GM21576 (cell line): ENCODE measurements around the gene ZNF79.

Experiments
- ATAC-seq: cut with Tn5 transposase; IDR thresholded peaks from one replicate; pipeline ENCODE4 v1.9.1; 2021; ENCODE audit warnings: mild to moderate bottlenecking, moderate library complexity; ENCODE audit not compliant: unreplicated experiment

ZNF79 gene

GRCh38 chr9:127423934-127424675 is at the start of gene ZNF79:
TSS of gene ZNF79 (plus strand) at chr9:127424382. CDS start at chr9:127424788, 406 bp downstream.
- peak; percentile 81 for ATAC-seq

- no peak for ATAC-seq
Observed at GRCh38 chr9:127380479-127380878, 43.7 kb upstream of the ZNF79 start.

DNA sequence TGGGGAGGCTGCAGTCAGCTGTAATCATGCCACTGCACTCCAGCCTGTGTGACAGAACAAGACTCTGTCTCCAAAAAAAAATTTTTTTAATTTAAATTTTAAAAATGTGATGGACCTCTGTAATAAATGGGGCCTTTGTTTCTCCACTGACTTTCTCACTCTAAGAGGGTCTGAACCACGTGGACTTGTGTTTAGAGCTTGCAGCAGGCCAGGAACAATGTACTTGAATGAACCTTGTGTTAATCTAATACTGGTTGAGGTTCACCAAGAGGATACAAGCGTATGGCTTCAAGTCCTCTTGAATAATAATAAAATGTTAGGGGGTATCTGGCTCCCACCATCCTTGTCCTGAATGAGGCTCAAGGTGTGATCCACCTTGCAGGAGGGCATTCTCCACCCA is 41.6 kb upstream of the ZNF79 start:
- ATAC-seq, result no peak

DNA sequence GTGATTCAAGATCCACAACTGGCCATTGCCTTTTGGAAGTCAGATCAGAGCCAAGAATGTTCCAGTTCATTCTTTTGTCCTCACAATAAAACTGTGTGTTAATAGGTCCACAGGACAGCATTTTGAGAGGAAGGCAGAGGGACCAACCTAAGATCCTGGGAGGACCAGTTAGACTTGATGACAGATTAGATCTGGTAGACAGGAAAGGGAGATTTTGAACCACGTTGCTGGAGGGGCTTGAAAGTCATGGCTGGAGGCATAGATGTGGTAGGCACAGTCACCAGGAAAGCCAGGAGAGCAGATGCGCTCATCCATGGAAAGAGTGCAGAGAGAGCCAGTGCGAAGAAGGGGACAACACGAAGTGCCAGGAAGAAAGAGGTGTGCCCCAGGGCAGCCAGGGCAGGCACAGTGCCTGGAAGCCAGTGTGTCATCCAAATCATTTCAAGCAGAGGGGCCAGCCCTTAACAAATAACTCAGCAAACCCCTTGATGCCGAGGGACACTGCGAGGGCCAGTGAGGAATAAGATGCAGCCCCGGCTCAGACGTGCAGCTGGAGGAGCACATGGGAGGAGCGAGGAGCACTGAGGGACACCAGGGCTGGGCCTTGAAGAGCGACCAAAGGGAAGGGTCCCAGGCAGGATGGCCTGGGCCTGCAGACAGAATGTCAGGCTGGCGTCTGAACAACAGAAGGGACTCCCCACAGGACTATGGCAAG is 40.0 kb upstream of the ZNF79 start:
- no peak for ATAC-seq

DNA sequence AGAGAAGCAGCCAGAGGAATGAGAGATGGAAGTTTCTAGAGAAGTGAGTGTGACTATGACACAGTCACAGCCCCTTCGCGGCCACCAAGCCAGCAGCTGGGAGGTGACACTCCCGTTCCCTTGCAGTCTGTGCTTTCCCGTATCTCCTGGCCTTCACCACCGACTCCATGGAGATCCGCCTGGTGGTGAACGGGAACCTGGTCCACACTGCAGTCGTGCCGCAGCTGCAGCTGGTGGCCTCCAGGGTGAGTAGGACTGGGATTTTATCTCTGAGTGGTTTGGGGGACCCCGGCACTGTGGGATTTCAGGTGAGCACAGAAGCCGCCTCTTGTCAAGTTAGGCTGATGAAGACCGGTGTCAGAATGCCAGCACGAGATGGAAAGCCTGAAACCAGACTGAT is 39.3 kb upstream of the ZNF79 start:
- ATAC-seq, result no peak

- no peak for ATAC-seq
Observed at GRCh38 chr9:127386249-127386648, 37.9 kb upstream of the ZNF79 start.

DNA sequence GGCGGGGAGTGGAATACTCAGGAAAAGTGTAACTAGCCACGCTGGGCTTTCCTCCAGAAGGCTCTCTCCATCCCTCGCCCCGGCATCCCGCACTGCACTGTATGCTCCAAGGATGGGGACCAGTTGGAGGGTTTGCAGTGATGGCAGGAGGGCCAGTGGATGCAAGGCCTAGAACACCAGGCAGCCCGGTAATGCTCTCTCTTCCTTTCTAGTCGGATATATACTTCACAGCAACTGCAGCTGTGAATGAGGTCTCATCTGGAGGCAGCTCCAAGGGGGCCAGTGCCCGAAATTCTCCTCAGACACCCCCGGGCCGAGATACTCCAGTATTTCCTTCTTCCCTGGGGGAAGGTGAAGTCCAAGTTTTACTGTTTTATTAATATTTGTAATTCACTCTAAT is 37.2 kb upstream of the ZNF79 start:
- ATAC-seq, result no peak

GRCh38 chr9:127388037-127388855 is 35.9 kb upstream of the ZNF79 start:
- peak; percentile 75 for ATAC-seq

GRCh38 chr9:127388856-127389238 is 35.3 kb upstream of the ZNF79 start:
- no peak for ATAC-seq

DNA sequence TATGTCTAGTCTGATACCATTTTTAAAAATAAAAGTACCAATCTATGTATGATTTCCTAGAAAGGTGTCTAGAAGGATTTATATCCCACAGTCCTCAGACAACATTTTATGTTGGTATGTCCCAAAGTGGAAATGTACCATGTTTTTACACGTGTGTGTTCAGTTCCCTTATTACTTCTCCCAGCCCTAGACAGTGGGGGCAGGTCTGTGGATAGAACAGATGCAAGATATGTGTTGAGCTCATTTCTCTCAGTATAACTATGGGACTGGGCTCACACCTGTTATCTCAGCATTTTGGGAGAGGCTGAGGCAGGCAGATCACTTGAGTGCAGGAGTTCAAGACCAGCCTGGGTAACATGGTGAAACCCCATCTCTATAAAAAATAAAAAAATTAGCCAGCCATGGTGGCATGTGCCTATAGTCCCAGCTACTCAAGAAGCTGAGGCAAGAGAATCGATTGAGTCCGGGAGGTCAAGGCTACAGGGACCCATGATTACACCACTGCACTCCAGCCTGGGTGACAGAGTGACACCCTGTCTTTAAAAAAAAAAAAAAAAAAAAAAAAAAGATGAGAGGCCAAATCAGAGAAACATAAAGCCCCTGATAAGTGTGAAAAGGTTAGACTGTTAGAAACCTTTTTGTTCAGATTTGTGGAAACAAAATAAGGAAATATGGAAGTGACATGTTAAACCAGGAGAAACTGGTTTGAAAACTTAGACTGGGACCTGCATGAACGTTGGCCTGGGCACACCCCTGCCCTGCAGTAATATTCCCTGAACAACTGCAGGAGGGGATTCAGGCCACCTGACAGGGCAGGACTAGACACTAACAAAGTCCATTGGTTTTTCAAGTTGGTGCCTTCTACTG is 34.6 kb upstream of the ZNF79 start:
- no peak for ATAC-seq

- ATAC-seq, result no peak
Observed at GRCh38 chr9:127390248-127390545, 34.0 kb upstream of the ZNF79 start.

DNA sequence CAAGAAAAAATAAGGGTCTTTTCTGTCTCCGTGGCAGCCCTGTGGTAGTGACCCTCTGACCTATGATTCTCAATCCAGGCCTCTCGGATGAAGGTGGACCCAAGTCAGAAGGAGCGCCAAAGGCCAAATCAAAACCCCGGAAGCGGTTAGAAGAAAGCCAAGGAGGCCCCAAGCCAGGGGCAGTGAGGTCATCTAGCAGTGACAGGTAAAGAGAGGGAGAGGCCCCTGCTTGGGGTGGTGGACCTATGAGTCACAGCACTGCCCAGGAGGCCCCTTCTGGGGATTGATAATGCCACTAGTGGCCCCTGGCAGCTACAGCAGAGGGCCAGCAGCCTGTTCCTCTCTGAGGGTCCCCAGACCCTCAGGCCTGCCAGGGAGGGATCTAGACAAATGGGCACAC is 33.6 kb upstream of the ZNF79 start:
- ATAC-seq, result no peak

- no peak for ATAC-seq
Observed at GRCh38 chr9:127392166-127392565, 32.0 kb upstream of the ZNF79 start.

- no peak for ATAC-seq
Observed at GRCh38 chr9:127392976-127393375, 31.2 kb upstream of the ZNF79 start.

DNA sequence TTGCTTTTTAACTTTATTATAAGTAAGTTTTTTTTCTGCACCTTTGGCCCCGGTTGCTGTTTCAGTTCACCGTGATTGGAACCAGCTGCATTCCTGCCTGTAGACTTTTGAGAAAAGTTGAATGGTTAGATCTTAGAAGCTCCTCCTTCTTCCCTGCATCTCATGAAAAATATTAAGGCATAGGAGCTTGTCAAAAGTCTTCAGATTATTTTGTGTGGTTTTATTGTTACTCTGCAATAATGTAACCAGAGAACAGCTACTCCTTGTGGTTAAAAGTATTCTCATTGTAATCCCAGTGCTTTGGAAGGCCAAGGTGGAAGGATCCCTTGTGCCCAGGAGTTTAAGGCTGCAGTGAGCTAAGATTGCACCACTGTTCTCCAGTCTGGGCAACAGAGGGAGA is 30.5 kb upstream of the ZNF79 start:
- no peak for ATAC-seq

DNA sequence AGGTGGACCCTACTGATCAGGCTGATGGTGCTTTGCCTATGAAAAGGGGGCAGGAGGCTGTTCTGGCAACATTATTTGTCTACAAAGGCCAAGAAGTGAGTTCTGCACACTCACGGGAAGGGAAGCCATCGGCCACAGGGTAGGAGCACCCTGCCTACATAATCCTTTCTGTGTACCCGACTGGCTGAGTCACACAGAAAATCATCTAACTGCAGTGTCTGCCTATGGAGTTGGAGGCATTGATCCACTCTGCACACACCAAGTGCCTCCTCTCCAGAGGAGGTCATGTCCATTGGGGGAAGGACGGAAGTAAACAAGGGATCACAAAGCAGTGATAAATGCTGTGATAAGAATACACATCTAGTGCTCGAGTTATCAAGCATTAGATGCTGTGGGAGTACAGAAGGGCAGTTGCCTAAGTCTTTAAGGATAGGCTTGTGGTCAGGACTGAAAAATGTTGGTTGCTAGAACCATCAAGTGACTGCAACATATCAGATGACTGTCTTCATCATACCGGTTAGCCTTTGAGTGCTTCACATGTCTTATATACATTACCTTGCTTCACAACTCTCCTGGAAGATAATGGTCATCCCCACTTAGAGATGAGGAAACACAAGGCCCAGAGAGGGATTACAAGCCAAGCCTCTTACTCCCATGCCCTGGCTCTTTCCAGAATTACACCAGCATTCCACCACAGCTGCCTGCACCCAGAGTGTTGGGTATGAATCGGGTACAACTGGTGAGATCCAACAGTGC is 28.5 kb upstream of the ZNF79 start:
- no peak for ATAC-seq

GRCh38 chr9:127396253-127396807 is 27.9 kb upstream of the ZNF79 start:
- ATAC-seq, result no peak

DNA sequence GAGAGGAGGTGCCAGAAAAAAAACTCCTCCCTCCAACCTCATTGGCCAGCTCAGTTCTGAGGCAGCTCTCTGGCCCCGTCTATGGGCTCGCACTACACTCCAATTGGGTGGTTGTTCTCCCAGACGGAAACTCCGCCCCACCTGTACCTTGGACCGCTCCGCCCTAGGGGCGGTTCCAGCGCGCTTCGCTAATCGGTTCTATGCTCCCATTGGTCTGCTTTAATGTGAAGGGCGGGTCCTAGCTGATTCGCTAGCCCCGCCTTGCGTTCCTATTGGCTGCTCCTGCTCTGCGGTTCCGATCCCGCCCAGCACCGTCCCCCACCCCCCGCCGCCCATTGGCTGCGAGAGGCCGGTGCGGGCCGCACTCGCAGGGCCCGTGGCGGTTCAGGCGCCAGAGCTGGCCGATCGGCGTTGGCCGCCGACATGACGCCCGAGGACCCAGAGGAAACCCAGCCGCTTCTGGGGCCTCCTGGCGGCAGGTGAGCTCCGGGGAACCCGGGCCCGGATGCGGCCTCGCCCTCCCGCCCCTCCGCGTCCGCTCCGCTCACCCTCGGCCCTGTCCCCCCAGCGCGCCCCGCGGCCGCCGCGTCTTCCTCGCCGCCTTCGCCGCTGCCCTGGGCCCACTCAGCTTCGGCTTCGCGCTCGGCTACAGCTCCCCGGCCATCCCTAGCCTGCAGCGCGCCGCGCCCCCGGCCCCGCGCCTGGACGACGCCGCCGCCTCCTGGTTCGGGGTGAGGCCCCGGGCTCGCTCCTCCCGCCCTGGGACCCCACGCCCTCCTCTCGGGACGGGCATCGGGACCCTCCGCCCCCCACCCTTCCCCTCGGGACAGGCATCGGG is 27.2 kb upstream of the ZNF79 start, which contains the start of gene SLC2A8:
SLC2A8 (plus strand) TSS at position 362 of the 838 bp plus-strand sequence; CDS start at position 424, 62 bp downstream.
- ATAC-seq, result peak; percentile 93
